Keratinocyte (primary cell): ENCODE measurements around the gene OSR1. TPM values are rescaled to one million over a fixed set of nuclear protein-coding genes. Genes with fewer than 3 reads are reported as not detected.
"Not testable (repeated sequence)": the region's sequence is repeated elsewhere in the genome, so short reads cannot be mapped to it uniquely, and the experiment has no call there.

Experiments used
- DNase-seq: peaks from one replicate; pipeline ENCODE4 v3.0.0-alpha.2; 2011; ENCODE audit warnings: low read depth, missing footprints, low spot score
- FAIRE-seq: peaks from 2 replicates; lab custom pipeline; 2011; peaks lifted over from hg19 to GRCh38; lab: Jason Lieb, UNC
- H2AFZ ChIP-seq: 2 replicates; pipeline ENCODE4 v1.6.0; 2012; ENCODE audit warnings: low read length, control low read depth, inconsistent platforms; ENCODE audit not compliant: control insufficient read depth
- H3K27ac ChIP-seq: 2 replicates; pipeline ENCODE4 v1.5.1; 2011; ENCODE audit warnings: low read length; ENCODE audit not compliant: control insufficient read depth, insufficient read depth
- H3K27me3 ChIP-seq: 3 replicates; pipeline ENCODE4 v1.6.0; 2011; ENCODE audit warnings: low read length; ENCODE audit not compliant: control insufficient read depth, insufficient read depth; ENCODE audit errors: extremely low read depth
- H3K36me3 ChIP-seq, 2 experiments: 2 replicates in 1 of 2; 3 replicates in 1 of 2; pipeline ENCODE4 v1.5.1; 2011; ENCODE audit warnings: low read length in 2 of 2, mild to moderate bottlenecking in 1 of 2; ENCODE audit not compliant: control insufficient read depth in 2 of 2, insufficient read depth in 2 of 2; ENCODE audit errors: extremely low read depth in 1 of 2
- H3K4me1 ChIP-seq: 3 replicates; pipeline ENCODE4 v1.5.1; 2011; ENCODE audit warnings: low read length; ENCODE audit not compliant: control insufficient read depth, insufficient read depth; ENCODE audit errors: extremely low read depth
- H3K4me2 ChIP-seq: 3 replicates; pipeline ENCODE4 v1.6.0; 2011; ENCODE audit warnings: low read depth, low read length; ENCODE audit not compliant: control insufficient read depth, insufficient read depth; ENCODE audit errors: extremely low read depth
- H3K4me3 ChIP-seq, 3 experiments: fragments of 200-600 bp in 1 of 3; sonication (generic) in 1 of 3; 2 replicates in 2 of 3; 3 replicates in 1 of 3; pipeline ENCODE4 v1.5.1; 2011 to 2016; ENCODE audit warnings: low read length in 3 of 3, mild to moderate bottlenecking in 3 of 3, control low read depth in 2 of 3, inconsistent platforms in 1 of 3, low read depth in 1 of 3, mixed read lengths in 1 of 3, mixed run types in 1 of 3, moderate library complexity in 1 of 3; ENCODE audit not compliant: control insufficient read depth in 2 of 3, insufficient read depth in 2 of 3; ENCODE audit errors: extremely low read depth in 1 of 3
- H3K79me2 ChIP-seq: 2 replicates; pipeline ENCODE4 v1.6.0; 2012; ENCODE audit warnings: low read length; ENCODE audit not compliant: control insufficient read depth, insufficient read depth
- H3K9ac ChIP-seq: 3 replicates; pipeline ENCODE4 v1.6.0; 2011; ENCODE audit warnings: low read length; ENCODE audit not compliant: control insufficient read depth, insufficient read depth; ENCODE audit errors: extremely low read depth
- H3K9me1 ChIP-seq: 3 replicates; pipeline ENCODE4 v1.6.0; 2011; ENCODE audit warnings: low read length; ENCODE audit not compliant: control insufficient read depth, insufficient read depth; ENCODE audit errors: extremely low read depth
- H3K9me3 ChIP-seq: 2 replicates; pipeline ENCODE4 v1.5.1; 2012; ENCODE audit warnings: low read depth, low read length; ENCODE audit not compliant: control insufficient read depth
- H4K20me1 ChIP-seq: 3 replicates; pipeline ENCODE4 v1.6.0; 2011; ENCODE audit warnings: low read length; ENCODE audit not compliant: control insufficient read depth, insufficient read depth; ENCODE audit errors: extremely low read depth
- CTCF ChIP-seq, 3 experiments: IDR thresholded peaks in 1 of 3; conservative IDR thresholded peaks in 1 of 3; optimal IDR thresholded peaks in 1 of 3; 2 replicates in 2 of 3; 3 replicates in 1 of 3; pipeline versions ENCODE3 to v1.5.1; 2011; ENCODE audit warnings: low read length in 3 of 3, mild to moderate bottlenecking in 3 of 3, moderate library complexity in 2 of 3, control low read depth in 1 of 3, inconsistent platforms in 1 of 3; ENCODE audit not compliant: insufficient read depth in 2 of 3; ENCODE audit errors: extremely low read depth in 1 of 3
- EZH2 ChIP-seq: IDR thresholded peaks from one replicate; pipeline ENCODE4 v1.6.1; 2012; ENCODE audit warnings: inconsistent platforms, mild to moderate bottlenecking, low read length, moderate library complexity
- dilution Hi-C: fragments of 300-500 bp; cut with MboI; formaldehyde crosslinking; loops from one replicate; pipeline ENCODE4 v1.7.0; 2020; ENCODE audit warnings: low sequenced_read_pairs; ENCODE audit not compliant: extremely low pct_ligation_motif_present
- polyA plus RNA-seq, 5 experiments: library from polyadenylated mRNA; depleted of rRNA in 3 of 5; stranded (reverse) in 3 of 5; stranded (forward) in 1 of 5; unstranded in 1 of 5; fragments of >200 nt; gene quantifications; 1 replicate in 1 of 5; 2 replicates in 3 of 5; 3 replicates in 1 of 5; pipeline versions ENCODE4 v1.2.1 to v1.2.3, GENCODE V29; 2011 to 2012; ENCODE audit warnings: missing spikeins in 2 of 5, low read depth in 1 of 5, low replicate concordance in 1 of 5

Gene OSR1
- polyA plus RNA-seq, 1 donor (not counting 4 experiments of a cell fraction or from before 2014, with no cell fraction given), result 0.09 TPM

GRCh38 chr2:19312949-19313348 is 45.5 kb downstream of the OSR1 start:
- no peak overlapping the region for H3K27ac ChIP-seq
- DNase-seq (no peak), FAIRE-seq (no peak)

GRCh38 chr2:19306065-19306464 is 52.4 kb downstream of the OSR1 start:
- dilution Hi-C loops, H3K27ac ChIP-seq, H3K79me2 ChIP-seq, H4K20me1 ChIP-seq, H3K4me1 ChIP-seq, H2AFZ ChIP-seq, FAIRE-seq, H3K4me2 ChIP-seq, H3K9me3 ChIP-seq, H3K9me1 ChIP-seq, H3K27me3 ChIP-seq, H3K4me3 ChIP-seq, DNase-seq, H3K9ac ChIP-seq, H3K36me3 ChIP-seq: not testable (repeated sequence)

More at GRCh38 chr2:19312949-19313348, 45.5 kb downstream of the OSR1 start:
- no peaks in the 10 kb centered on the region for H3K79me2 ChIP-seq
- H3K4me2 ChIP-seq, result no peak overlapping the region
- H2AFZ ChIP-seq, result no peak overlapping the region
- no peaks in the 10 kb centered on the region for H3K27me3 ChIP-seq
- no peaks in the 10 kb centered on the region for H3K9me1 ChIP-seq
- TF ChIP-seq CTCF (optimal IDR thresholded peaks at IDR 0.05 in 1 of 3, IDR thresholded peaks at IDR 0.05 in 1 of 3, conservative IDR thresholded peaks at IDR 0.05 in 1 of 3; ENCODE audit: extremely low read depth in 1 of 3, insufficient read depth in 2 of 3, low read length in 3 of 3) (peak; percentile 19 to 44 (median 19)), EZH2 (no peak)
- H3K4me1 ChIP-seq, result no peaks in the 10 kb centered on the region
- H3K9me3 ChIP-seq, result no peaks in the 10 kb centered on the region
- H3K36me3 ChIP-seq, result no peaks in the 10 kb centered on the region
- H4K20me1 ChIP-seq, result no peaks in the 10 kb centered on the region
- no peak overlapping the region for H3K4me3 ChIP-seq
- H3K9ac ChIP-seq, result no peak overlapping the region
- dilution Hi-C loops, result no loop called here

GRCh38 chr2:19305400-19306055 is 52.9 kb downstream of the OSR1 start:
- H2AFZ ChIP-seq, H3K9me3 ChIP-seq, H3K9ac ChIP-seq, H3K9me1 ChIP-seq, FAIRE-seq, H3K4me3 ChIP-seq, H3K27me3 ChIP-seq, H3K4me2 ChIP-seq, H4K20me1 ChIP-seq, DNase-seq, H3K4me1 ChIP-seq, H3K36me3 ChIP-seq, H3K79me2 ChIP-seq, dilution Hi-C loops, H3K27ac ChIP-seq: not testable (repeated sequence)
